ENCODE measurements around the gene MAML2. TPM values are rescaled to one million over a fixed set of nuclear protein-coding genes. Genes with fewer than 3 reads are reported as not detected.

Gene MAML2
- total and polyA plus RNA-seq, 2 experiments from 2014 or later, result 4.7 to 15.3 TPM

GRCh38 chr11:96127596-96127959, 215.4 kb downstream of the MAML2 start:
- 53% methylated on average over 2 of the region's 2 CpGs for WGBS (ENCODE audit: low lambda C conversion rate, missing lambda C conversion rate)
- Histone ChIP-seq H3K4me1 (ENCODE audit: insufficient read depth) (no peaks in the 10 kb centered on the region), H3K9me2 (replicated peaks; ENCODE audit: insufficient read depth) (no peaks in the 10 kb centered on the region), H3K4me3 (no peak overlapping the region), H3K9me3 (ENCODE audit: low read depth) (no peaks in the 10 kb centered on the region), H3K27me3 (no peaks in the 10 kb centered on the region), H3K27ac (no peak overlapping the region), H4K20me1 (ENCODE audit: insufficient read depth, poor library complexity, severe bottlenecking) (no peaks in the 10 kb centered on the region), H3K36me3 (replicated peaks; ENCODE audit: insufficient read depth, low read depth) (no peaks in the 10 kb centered on the region), H3K4me2 (no peak overlapping the region), H3K79me2 (peaks cover 3% of the 10 kb centered on the region), H2AFZ (no peak overlapping the region)
- no peak for DNase-seq (ENCODE audit: low spot score)
- no peak for TF ChIP-seq EZH2 (IDR thresholded peaks at IDR 0.05; ENCODE audit: borderline replicate concordance)
- TF ChIP-seq EZH2phosphoT487 (IDR thresholded peaks at IDR 0.05; ENCODE audit: low read depth, severe bottlenecking, unreplicated experiment), result no peak
- TF ChIP-seq, protein P1, sequence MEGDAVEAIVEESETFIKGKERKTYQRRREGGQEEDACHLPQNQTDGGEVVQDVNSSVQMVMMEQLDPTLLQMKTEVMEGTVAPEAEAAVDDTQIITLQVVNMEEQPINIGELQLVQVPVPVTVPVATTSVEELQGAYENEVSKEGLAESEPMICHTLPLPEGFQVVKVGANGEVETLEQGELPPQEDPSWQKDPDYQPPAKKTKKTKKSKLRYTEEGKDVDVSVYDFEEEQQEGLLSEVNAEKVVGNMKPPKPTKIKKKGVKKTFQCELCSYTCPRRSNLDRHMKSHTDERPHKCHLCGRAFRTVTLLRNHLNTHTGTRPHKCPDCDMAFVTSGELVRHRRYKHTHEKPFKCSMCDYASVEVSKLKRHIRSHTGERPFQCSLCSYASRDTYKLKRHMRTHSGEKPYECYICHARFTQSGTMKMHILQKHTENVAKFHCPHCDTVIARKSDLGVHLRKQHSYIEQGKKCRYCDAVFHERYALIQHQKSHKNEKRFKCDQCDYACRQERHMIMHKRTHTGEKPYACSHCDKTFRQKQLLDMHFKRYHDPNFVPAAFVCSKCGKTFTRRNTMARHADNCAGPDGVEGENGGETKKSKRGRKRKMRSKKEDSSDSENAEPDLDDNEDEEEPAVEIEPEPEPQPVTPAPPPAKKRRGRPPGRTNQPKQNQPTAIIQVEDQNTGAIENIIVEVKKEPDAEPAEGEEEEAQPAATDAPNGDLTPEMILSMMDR (IDR thresholded peaks at IDR 0.05; ENCODE audit: poor library complexity), result no peak

DNA sequence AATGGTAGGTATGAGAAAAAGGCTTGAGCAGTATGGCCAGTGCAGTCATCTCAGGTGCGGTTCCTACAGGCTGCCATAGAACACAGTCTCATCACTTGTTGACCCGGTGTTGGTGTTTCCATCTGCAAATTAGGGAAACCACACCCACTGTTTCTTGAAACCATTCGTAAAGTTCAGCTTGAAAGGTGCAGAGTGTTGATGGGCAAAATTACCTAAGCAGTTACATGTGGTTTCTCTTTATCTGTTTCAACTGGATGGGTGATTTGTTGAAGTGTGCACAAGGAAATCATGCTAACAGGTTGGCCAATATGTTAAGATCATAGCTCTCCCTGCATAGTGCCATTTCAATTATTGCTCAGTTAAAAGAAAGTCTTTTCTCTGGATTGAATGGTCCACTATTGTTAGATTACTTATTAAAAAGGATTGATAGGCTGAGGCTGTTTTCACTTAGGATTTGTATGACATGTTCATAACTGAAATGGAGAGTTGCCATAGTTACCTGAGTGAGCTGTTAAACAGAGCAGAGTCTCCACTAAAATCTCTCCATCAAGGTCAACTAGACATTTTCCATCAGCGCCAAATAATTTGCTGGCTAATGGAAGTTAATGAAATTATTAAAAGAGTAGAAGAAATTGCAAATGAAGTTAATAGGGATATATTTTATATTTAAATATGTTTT, 215.9 kb downstream of the MAML2 start:
- 84% methylated on average over 4 of the region's 4 CpGs for WGBS (ENCODE audit: low lambda C conversion rate, missing lambda C conversion rate)

DNA sequence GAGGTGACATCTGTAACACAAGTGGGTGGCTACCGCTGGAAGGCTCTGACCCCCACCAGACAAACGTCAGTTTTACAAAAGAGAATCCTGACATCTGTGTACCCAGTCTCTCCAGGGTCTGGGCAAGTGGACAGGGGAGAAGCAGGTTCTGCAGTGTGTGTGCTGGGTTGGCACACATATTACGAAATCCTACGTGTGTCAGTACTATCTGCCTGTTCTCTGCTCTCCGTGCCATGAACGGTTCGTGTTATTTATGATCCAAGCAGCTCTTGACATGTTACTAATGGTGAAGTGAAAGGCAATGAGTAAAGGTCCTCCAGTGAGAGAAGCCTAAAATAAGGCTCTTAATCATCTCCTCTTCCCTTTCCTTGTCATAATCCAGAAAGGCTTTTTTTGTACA, 217.6 kb downstream of the MAML2 start:
- Histone ChIP-seq H2AFZ (no peak overlapping the region), H4K20me1 (ENCODE audit: insufficient read depth, poor library complexity, severe bottlenecking) (no peaks in the 10 kb centered on the region), H3K4me3 (no peak overlapping the region), H3K27ac (peak overlapping the region; percentile 19), H3K9me3 (ENCODE audit: low read depth) (no peaks in the 10 kb centered on the region), H3K4me1 (ENCODE audit: insufficient read depth) (no peaks in the 10 kb centered on the region), H3K79me2 (peaks cover 3% of the 10 kb centered on the region), H3K4me2 (no peak overlapping the region), H3K9me2 (replicated peaks; ENCODE audit: insufficient read depth) (no peaks in the 10 kb centered on the region), H3K36me3 (replicated peaks; ENCODE audit: insufficient read depth, low read depth) (no peaks in the 10 kb centered on the region), H3K27me3 (no peaks in the 10 kb centered on the region)
- TF ChIP-seq EZH2phosphoT487 (IDR thresholded peaks at IDR 0.05; ENCODE audit: low read depth, severe bottlenecking, unreplicated experiment) (no peak), EZH2 (IDR thresholded peaks at IDR 0.05; ENCODE audit: borderline replicate concordance) (no peak)
- TF ChIP-seq, protein P1 (IDR thresholded peaks at IDR 0.05; ENCODE audit: poor library complexity), result no peak
- DNase-seq (ENCODE audit: low spot score), result no peak
- WGBS (ENCODE audit: low lambda C conversion rate, missing lambda C conversion rate), result 69% methylated on average over 7 of the region's 7 CpGs

More for the DNA sequence above, 215.9 kb downstream of the MAML2 start:
- Histone ChIP-seq H3K9me2 (replicated peaks; ENCODE audit: insufficient read depth) (no peaks in the 10 kb centered on the region), H3K27me3 (no peaks in the 10 kb centered on the region), H3K27ac (no peak overlapping the region), H2AFZ (no peak overlapping the region), H3K4me2 (no peak overlapping the region), H3K4me1 (ENCODE audit: insufficient read depth) (no peaks in the 10 kb centered on the region), H3K4me3 (no peak overlapping the region), H3K9me3 (ENCODE audit: low read depth) (no peaks in the 10 kb centered on the region), H4K20me1 (ENCODE audit: insufficient read depth, poor library complexity, severe bottlenecking) (no peaks in the 10 kb centered on the region), H3K79me2 (peaks cover 3% of the 10 kb centered on the region), H3K36me3 (replicated peaks; ENCODE audit: insufficient read depth, low read depth) (no peaks in the 10 kb centered on the region)
- TF ChIP-seq EZH2phosphoT487 (IDR thresholded peaks at IDR 0.05; ENCODE audit: low read depth, severe bottlenecking, unreplicated experiment), result no peak
- TF ChIP-seq EZH2 (IDR thresholded peaks at IDR 0.05; ENCODE audit: borderline replicate concordance), result no peak
- TF ChIP-seq, protein P1 (IDR thresholded peaks at IDR 0.05; ENCODE audit: poor library complexity), result no peak
- no peak for DNase-seq (ENCODE audit: low spot score)

Measured in hepatocyte (in vitro differentiated cells).